OCI-LY1 (cell line): ENCODE results near the gene NHSL2.

Source experiments
- EZH2 ChIP-seq: fragments of 200-600 bp; sonication (generic), shearing (Covaris generic); IDR thresholded peaks from 2 replicates; pipeline ENCODE4 v1.8.0; 2017; ENCODE audit warnings: borderline replicate concordance, mixed run types, mild to moderate bottlenecking, antibody characterized with exemption, low read length, moderate library complexity, mixed read lengths
- TF ChIP-seq, protein P1 (sequence below): fragments of 200-600 bp; sonication (generic), shearing (Covaris generic); IDR thresholded peaks from 2 replicates; pipeline ENCODE4 v1.5.1; 2017; ENCODE audit warnings: mild to moderate bottlenecking, antibody characterized with exemption, low read length, moderate library complexity, mixed read lengths

DNA sequence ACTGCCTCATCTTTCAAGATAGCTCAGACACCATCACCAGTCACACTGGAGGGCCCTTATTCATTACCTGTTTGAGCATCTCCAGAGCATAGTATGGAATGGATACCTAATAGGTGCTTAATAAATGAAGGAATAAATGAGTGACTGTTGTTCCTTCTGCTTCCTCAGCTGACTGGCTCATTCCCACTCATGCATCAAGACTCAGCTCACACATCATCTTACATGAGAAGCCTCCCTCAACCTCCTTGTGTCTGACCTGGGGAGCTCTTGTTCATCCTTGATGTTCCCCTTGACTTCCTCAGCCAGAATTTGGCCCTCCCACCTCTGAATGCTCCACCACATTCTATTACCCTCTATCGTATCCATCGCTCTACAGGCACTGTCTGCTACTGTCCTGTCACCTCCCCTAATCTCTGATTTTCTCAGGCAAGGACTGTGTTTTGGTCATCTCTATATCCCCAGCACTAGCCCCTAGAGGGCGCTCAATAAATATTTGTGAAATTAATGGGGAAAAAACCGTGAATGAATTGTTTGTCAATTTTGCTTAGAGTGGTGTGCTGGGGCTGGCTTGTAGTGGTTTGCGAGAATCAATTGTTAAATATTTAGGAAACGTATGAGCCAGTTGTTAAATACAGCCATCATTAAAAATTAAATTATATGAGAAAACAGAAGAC is 88.3 kb downstream of the NHSL2 start:
- TF ChIP-seq, protein P1, sequence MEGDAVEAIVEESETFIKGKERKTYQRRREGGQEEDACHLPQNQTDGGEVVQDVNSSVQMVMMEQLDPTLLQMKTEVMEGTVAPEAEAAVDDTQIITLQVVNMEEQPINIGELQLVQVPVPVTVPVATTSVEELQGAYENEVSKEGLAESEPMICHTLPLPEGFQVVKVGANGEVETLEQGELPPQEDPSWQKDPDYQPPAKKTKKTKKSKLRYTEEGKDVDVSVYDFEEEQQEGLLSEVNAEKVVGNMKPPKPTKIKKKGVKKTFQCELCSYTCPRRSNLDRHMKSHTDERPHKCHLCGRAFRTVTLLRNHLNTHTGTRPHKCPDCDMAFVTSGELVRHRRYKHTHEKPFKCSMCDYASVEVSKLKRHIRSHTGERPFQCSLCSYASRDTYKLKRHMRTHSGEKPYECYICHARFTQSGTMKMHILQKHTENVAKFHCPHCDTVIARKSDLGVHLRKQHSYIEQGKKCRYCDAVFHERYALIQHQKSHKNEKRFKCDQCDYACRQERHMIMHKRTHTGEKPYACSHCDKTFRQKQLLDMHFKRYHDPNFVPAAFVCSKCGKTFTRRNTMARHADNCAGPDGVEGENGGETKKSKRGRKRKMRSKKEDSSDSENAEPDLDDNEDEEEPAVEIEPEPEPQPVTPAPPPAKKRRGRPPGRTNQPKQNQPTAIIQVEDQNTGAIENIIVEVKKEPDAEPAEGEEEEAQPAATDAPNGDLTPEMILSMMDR: peak; percentile 57
- TF ChIP-seq EZH2: no peak
